Adrenal gland (tissue), 12 donors: ENCODE data around the gene TUBGCP6. TPM values are rescaled to one million over a fixed set of nuclear protein-coding genes. Genes with fewer than 3 reads are reported as not detected.

ENCODE experiments used
- DNase-seq, 7 donors: peaks; one replicate each; pipeline ENCODE4 v3.0.0-alpha.2; 2019 to 2020
- H3K27ac ChIP-seq, 5 donors: fragments of 200-600 bp; sonication (generic) in 4 of 5; 1 replicate in 3 of 5; 2 replicates in 2 of 5; pipeline versions ENCODE4 v1.5.1 to v1.8.0; 2016 to 2020; ENCODE audit warnings: mild to moderate bottlenecking in 1 of 5
- H3K27me3 ChIP-seq: fragments of 200-600 bp; 2 replicates; pipeline ENCODE4 v1.8.0; 2021
- H3K36me3 ChIP-seq, 2 donors: fragments of 200-600 bp; replicated peaks in 1 of 2; 1 replicate in 1 of 2; 2 replicates in 1 of 2; pipeline versions ENCODE4 v1.5.1 to v1.8.0; 2018 to 2022
- H3K4me1 ChIP-seq, 2 donors: fragments of 200-600 bp; replicated peaks in 1 of 2; 1 replicate in 1 of 2; 2 replicates in 1 of 2; pipeline versions ENCODE4 v1.5.1 to v1.8.0; 2018 to 2021
- H3K4me3 ChIP-seq, 4 donors: fragments of 200-600 bp; sonication (generic) in 3 of 4; one replicate each; pipeline ENCODE4 v1.5.1; 2016 to 2018
- H3K9me3 ChIP-seq, 3 donors: fragments of 200-600 bp; sonication (generic) in 1 of 3; replicated peaks in 1 of 3; 1 replicate in 2 of 3; 2 replicates in 1 of 3; pipeline versions ENCODE4 v1.5.1 to v1.8.0; 2016 to 2021
- POLR2A ChIP-seq, 2 donors: fragments of 450-650 bp; IDR thresholded peaks; one replicate each; pipeline ENCODE4 v1.6.1; 2017; ENCODE audit warnings: antibody characterized with exemption in 2 of 2, mild to moderate bottlenecking in 2 of 2, moderate library complexity in 1 of 2
- WGBS, 4 donors: extraction: QIAGEN DNeasy Blood & Tissue Kit in 2 of 4; methylation state at CpG; one replicate each; pipeline versions ENCODE4 v1.1.5 to v1.1.7; 2013 to 2017; 5-methylcytosine and 5-hydroxymethylcytosine counted together
- intact Hi-C, 2 donors: fragments of 100-400 bp; cut with DNase I; formaldehyde crosslinking; loops; one replicate each; pipeline versions ENCODE4 v1.14.1 to v1.15.0; 2022 to 2023
- polyA plus RNA-seq, 3 donors: library from polyadenylated mRNA; stranded (reverse); fragments of 200-250 nt in 2 of 3; fragments of 350-450 nt in 1 of 3; fragmentation: Illumina TruSeq in 1 of 3; extraction: RNeasy Lipid Tissue Mini Kit (QIAGEN cat#74804) in 1 of 3; gene quantifications; one replicate each; pipeline ENCODE4 v1.2.3, GENCODE V29; 2013 to 2014
- total RNA-seq, 9 donors: library from RNA; depleted of rRNA in 4 of 9; stranded (reverse); fragments of >200 nt in 4 of 9; fragments of 120-200 nt in 1 of 9; fragmentation: NEBNext Ultra II Directional in 1 of 9; extraction: Animal tissue kit (Norgen Biotek cat#: 25700) in 1 of 9; gene quantifications; one replicate each; pipeline versions ENCODE4 v1.1.0 to v1.2.4, GENCODE V29; 2013 to 2023
- TF ChIP-seq, protein P1 (sequence below), 6 experiments: fragments of 450-650 bp in 4 of 6; fragments of 200-600 bp in 2 of 6; sonication (generic) in 1 of 6; IDR thresholded peaks; 1 replicate in 5 of 6; 2 replicates in 1 of 6; pipeline versions ENCODE4 v1.5.1 to v1.8.0; 2016 to 2021; ENCODE audit warnings: antibody characterized with exemption in 6 of 6, mild to moderate bottlenecking in 2 of 6, moderate library complexity in 1 of 6
- donor health status: healthy with polysubstance abuse.
- donor health status: Bipolar disorder and iron deficiency.
- donor health status: DM: yes; HTN: yes; CAD: no.
- donor health status: DM: no; HTN: no; CAD: no.
- donor health status: DM: no; HTN: no; CAD: no.
- donor health status: DM: yes; HTN: yes; CAD: no.

The TUBGCP6 gene
- total and polyA plus RNA-seq, 12 donors, result 8.3 to 171 (median 47.4) TPM

DNA sequence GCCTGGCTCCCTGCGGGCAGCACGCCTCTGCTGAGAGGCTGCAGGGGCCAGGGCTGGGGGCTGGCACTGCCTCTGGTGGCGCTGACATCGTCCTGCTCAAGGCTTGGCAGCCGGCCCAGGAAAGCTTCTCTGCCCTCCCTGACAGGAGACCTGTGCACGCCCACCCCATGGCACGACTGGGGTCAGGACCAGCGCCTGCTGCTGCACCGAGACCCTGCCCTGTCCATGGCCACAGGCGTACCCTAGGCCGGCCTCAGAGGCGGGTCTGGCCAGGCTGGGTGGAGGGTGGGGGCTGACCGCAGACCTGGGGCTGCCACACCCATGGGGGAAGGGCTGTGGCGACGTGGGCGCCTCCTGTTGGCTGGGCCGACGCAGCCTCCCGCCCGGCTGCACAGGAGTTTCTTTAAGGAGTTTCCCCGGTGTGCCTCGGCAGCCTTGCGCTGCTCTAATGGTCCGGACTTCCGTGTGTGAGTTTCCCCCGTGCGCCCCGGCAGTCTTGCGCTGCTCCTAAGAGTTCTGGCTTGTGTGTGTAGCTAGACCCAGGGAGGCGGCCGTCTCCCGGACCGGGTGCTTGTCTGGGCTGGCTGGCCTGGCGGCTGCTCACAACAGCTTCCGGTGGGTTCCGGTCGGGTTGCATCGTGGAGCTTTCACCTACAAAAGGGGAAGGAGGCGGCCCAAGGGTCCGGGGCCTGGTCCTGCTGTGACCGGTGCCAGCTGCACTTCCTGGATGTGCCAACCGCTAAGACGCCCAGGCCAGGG, 54.5 kb downstream of the TUBGCP6 start:
- H3K4me1 ChIP-seq, result peaks cover 24 to 46% of the 10 kb centered on the region in 2 donors
- intact Hi-C loops, result no loop called here
- peak overlapping the region in 4 of 5 donors; percentile 71 to 91 (median 76) for H3K27ac ChIP-seq
- peak overlapping the region in 2 of 4 donors; percentile 42 to 53 for H3K4me3 ChIP-seq
- no peaks in the 10 kb centered on the region for H3K9me3 ChIP-seq
- 4 to 25% (median 6%) methylated on average over 4 to 43 of the region's 43 CpGs for WGBS, 4 donors
- peak; percentile 79 to 92 (median 90) for DNase-seq
- TF ChIP-seq POLR2A (IDR thresholded peaks at IDR 0.05), result peak in 1 of 2 donors; percentile 44
- TF ChIP-seq, protein P1, sequence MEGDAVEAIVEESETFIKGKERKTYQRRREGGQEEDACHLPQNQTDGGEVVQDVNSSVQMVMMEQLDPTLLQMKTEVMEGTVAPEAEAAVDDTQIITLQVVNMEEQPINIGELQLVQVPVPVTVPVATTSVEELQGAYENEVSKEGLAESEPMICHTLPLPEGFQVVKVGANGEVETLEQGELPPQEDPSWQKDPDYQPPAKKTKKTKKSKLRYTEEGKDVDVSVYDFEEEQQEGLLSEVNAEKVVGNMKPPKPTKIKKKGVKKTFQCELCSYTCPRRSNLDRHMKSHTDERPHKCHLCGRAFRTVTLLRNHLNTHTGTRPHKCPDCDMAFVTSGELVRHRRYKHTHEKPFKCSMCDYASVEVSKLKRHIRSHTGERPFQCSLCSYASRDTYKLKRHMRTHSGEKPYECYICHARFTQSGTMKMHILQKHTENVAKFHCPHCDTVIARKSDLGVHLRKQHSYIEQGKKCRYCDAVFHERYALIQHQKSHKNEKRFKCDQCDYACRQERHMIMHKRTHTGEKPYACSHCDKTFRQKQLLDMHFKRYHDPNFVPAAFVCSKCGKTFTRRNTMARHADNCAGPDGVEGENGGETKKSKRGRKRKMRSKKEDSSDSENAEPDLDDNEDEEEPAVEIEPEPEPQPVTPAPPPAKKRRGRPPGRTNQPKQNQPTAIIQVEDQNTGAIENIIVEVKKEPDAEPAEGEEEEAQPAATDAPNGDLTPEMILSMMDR (IDR thresholded peaks at IDR 0.05), result peak in 3 of 6 experiments; percentile 13 to 44 (median 31)
- peaks cover 0 to 15% of the 10 kb centered on the region in 2 donors for H3K36me3 ChIP-seq
- no peaks in the 10 kb centered on the region for H3K27me3 ChIP-seq

DNA sequence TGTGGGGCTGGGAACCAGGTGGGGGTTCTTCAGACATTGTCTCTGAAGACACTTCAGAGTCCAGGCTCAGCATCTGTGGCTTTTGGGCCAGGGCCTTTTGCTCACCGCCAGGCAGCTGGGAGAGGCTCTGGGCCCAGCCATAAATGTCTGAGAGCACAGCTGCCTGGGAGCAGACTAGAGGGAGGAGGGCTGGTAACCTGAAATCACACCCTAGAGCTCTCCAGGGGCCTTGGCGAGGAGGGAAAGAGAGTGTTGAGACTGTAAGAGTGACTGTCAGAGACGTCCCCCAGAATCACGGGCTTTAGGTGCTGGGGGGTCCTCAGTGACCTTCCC, 55.0 kb downstream of the TUBGCP6 start:
- H3K4me1 ChIP-seq, result peaks cover 24 to 46% of the 10 kb centered on the region in 2 donors
- no peak for TF ChIP-seq POLR2A (IDR thresholded peaks at IDR 0.05)
- TF ChIP-seq, protein P1 (IDR thresholded peaks at IDR 0.05), result no peak
- 4 to 20% (median 9%) methylated on average over 3 to 4 of the region's 4 CpGs for WGBS, 4 donors
- H3K4me3 ChIP-seq, result peak overlapping the region in 1 of 4 donors; percentile 53
- H3K27ac ChIP-seq, result peak overlapping the region in 4 of 5 donors; percentile 71 to 91 (median 76)
- H3K9me3 ChIP-seq, result no peaks in the 10 kb centered on the region
- DNase-seq, result peak in 2 of 7 donors; percentile 33 to 40
- peaks cover 0 to 12% of the 10 kb centered on the region in 2 donors for H3K36me3 ChIP-seq
- intact Hi-C loops, result no loop called here
- H3K27me3 ChIP-seq, result no peaks in the 10 kb centered on the region

DNA sequence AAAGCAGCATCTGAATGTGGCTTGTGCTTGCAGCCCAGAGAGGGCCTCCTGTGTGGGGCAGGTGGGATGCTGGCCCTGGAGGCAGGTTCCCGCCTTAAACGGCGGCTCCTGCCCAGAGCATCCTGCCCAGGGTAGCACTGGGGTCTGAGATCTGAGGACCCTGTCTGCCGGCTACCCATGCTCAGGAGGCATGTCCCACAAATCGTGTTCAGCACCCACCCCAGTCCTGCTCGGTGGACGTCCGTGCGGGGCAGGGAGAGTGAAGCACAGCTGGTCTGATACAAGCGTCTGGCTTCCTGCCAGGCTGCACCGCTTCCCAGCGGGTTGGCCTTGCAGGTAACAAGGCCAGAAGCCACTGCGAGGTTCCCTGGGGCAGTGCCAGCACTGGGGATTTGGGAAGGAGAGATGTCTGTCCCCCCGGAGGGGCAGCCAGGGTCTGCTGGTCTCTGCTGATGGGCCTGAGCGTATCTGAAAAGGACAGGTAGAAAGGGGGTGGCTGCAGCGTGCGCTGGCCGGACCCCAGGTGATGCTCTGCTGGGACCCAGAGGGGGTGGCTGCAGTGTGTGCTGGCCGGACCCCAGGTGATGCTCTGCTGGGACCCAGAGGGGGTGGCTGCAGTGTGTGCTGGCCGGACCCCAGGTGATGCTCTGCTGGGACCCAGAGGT, 55.5 kb downstream of the TUBGCP6 start:
- H3K4me3 ChIP-seq, result peak overlapping the region in 1 of 4 donors; percentile 53
- WGBS, 4 donors, result 54 to 75% (median 64%) methylated on average over 7 to 20 of the region's 20 CpGs; no CpG with 5 or more reads in 1 of the 4 donors
- peak; percentile 66 to 85 (median 74) for DNase-seq
- peak overlapping the region in 4 of 5 donors; percentile 71 to 91 (median 76) for H3K27ac ChIP-seq
- H3K27me3 ChIP-seq, result no peaks in the 10 kb centered on the region
- no peak for TF ChIP-seq POLR2A (IDR thresholded peaks at IDR 0.05)
- TF ChIP-seq, protein P1 (IDR thresholded peaks at IDR 0.05), result no peak
- peaks cover 24 to 50% of the 10 kb centered on the region in 2 donors for H3K4me1 ChIP-seq
- H3K9me3 ChIP-seq, result no peaks in the 10 kb centered on the region
- intact Hi-C loops, result no loop called here
- H3K36me3 ChIP-seq, result peaks cover 0 to 7% of the 10 kb centered on the region in 2 donors

DNA sequence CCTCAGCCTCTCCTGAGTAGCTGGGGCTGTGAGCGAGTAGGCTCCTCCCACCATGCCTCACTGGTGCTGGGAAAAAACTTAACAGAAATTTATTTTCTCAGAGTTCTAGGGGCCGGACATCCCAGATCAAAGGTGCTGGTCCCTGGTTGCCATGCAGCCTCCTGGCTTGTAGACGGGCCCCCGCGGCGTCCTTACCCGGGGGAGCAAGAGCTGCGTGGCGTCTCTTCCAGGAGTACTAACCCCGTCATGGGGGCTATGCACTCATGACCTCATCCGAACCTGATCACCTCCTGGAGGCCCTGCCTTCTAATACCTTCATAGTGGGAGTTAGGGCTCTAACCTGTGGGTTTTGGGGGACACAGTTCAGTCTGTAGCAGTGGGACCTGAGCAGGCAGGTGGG, 56.5 kb downstream of the TUBGCP6 start:
- H3K27me3 ChIP-seq, result no peaks in the 10 kb centered on the region
- H3K4me1 ChIP-seq, result peaks cover 24 to 56% of the 10 kb centered on the region in 2 donors
- no peak for DNase-seq
- H3K27ac ChIP-seq, result peak overlapping the region in 1 of 5 donors; percentile 81
- no peak for TF ChIP-seq POLR2A (IDR thresholded peaks at IDR 0.05)
- TF ChIP-seq, protein P1 (IDR thresholded peaks at IDR 0.05), result no peak
- WGBS, 4 donors, result 94 to 96% (median 95%) methylated on average over 8 to 11 of the region's 11 CpGs
- no peak overlapping the region for H3K4me3 ChIP-seq
- no peaks in the 10 kb centered on the region for H3K9me3 ChIP-seq
- H3K36me3 ChIP-seq, result no peaks in the 10 kb centered on the region
- intact Hi-C loops, result no loop called here
